ENCODE data around the gene CBFA2T3. TPM values are rescaled to one million over a fixed set of nuclear protein-coding genes. Genes with fewer than 3 reads are reported as not detected.
A peak's percentile ranks its signal among the peaks of the same experiment; 100 is the strongest.

CBFA2T3 gene
- total and polyA plus RNA-seq, 2 of the 8 experiments (the other 6 are each of a cell fraction or from before 2014, with no cell fraction given) = 0.51 to 1.3 TPM

GRCh38 chr16:88911946-88912310 lies 65.1 kb downstream of the CBFA2T3 start:
- H2AFZ ChIP-seq (ENCODE audit: low read length) = no peak overlapping the region
- H3K18ac ChIP-seq (ENCODE audit: extremely low read depth, low read length) = no peak overlapping the region
- TF ChIP-seq JUND (IDR thresholded peaks at IDR 0.05; ENCODE audit: low read length) (no peak), SUZ12 (IDR thresholded peaks at IDR 0.05; ENCODE audit: low read length) (no peak), CREB1 (IDR thresholded peaks at IDR 0.05) (no peak), SP1 (IDR thresholded peaks at IDR 0.05; ENCODE audit: low read depth, low read length) (no peak), RNF2 (IDR thresholded peaks at IDR 0.05; ENCODE audit: borderline replicate concordance, low read depth, low read length, missing control alignments, poor library complexity, severe bottlenecking) (no peak), USF2 (IDR thresholded peaks at IDR 0.05; ENCODE audit: low read length) (no peak)
- no peak overlapping the region for H3K9ac ChIP-seq (replicated peaks in 1 of 4; ENCODE audit: extremely low read depth in 1 of 4, low read depth in 3 of 4, low read length in 3 of 4)
- H2BK120ac ChIP-seq (replicated peaks; ENCODE audit: low read depth, low read length) = no peak overlapping the region
- no peak overlapping the region for H3K4me2 ChIP-seq (ENCODE audit: insufficient read depth in 1 of 2, low read depth in 2 of 2, low read length in 2 of 2)
- no peak for DNase-seq (ENCODE audit: low read depth in 1 of 2, low spot score in 2 of 2)
- ChIA-PET CTCF (ENCODE audit: partially characterized antibody) (interaction anchor here (1.0 kb wide), 1 partner anchor 8 kb away, joined by 3 read pairs; no protein-coding TSS in a partner anchor), POLR2A (ENCODE audit: partially characterized antibody) (no interaction called here)
- peak overlapping the region; percentile 75; the same call in 1 of the 2 replicates for H2BK12ac ChIP-seq (ENCODE audit: low read depth, low read length)
- no peaks in the 10 kb centered on the region for H3K79me2 ChIP-seq (ENCODE audit: control insufficient read depth in 1 of 2, insufficient read depth in 2 of 2, low read length in 2 of 2)
- H3K79me1 ChIP-seq (ENCODE audit: low read depth, low read length) = no peaks in the 10 kb centered on the region; the same call in none of the 2 replicates
- no peak overlapping the region for H3K4ac ChIP-seq (replicated peaks; ENCODE audit: insufficient read length, low read depth, low read length)
- no peak overlapping the region for H2BK20ac ChIP-seq (ENCODE audit: low read length)
- no peaks in the 10 kb centered on the region; the same call in 1 of the 2 replicates for H3K23me2 ChIP-seq (ENCODE audit: low read depth, low read length)
- peaks cover 0 to 3% (median 0%) of the 10 kb centered on the region in 4 experiments; a peak in 1 of 7 replicates for H3K4me1 ChIP-seq (replicated peaks in 1 of 4; ENCODE audit: control insufficient read depth in 3 of 4, insufficient read depth in 4 of 4, low read length in 3 of 4)
- no peaks in the 10 kb centered on the region for H3K36me3 ChIP-seq (ENCODE audit: control insufficient read depth in 2 of 4, insufficient read depth in 4 of 4, low read length in 3 of 4)
- H3K14ac ChIP-seq (ENCODE audit: insufficient read length) = no peak overlapping the region
- WGBS, 2 experiments (ENCODE audit: extremely low coverage in 1 of 2, insufficient coverage in 1 of 2, insufficient read length in 1 of 2, insufficient replicate concordance in 2 of 2, low coverage in 1 of 2, low lambda C conversion rate in 2 of 2, missing lambda C conversion rate in 1 of 2) = 89% methylated on average over 16 of the region's 16 CpGs; no CpG with 5 or more reads in 1 of the 2 experiments
- no peak overlapping the region for H2BK15ac ChIP-seq (ENCODE audit: low read length)
- H4K8ac ChIP-seq (ENCODE audit: extremely low read depth, insufficient read depth, low read length) = 0 out of 2 replicates have a peak overlapping the region, but pooled peaks have one; percentile 57
- no peak overlapping the region for H3K56ac ChIP-seq (replicated peaks; ENCODE audit: insufficient read length, low read depth, low read length)
- H3K27me3 ChIP-seq (replicated peaks in 1 of 4; ENCODE audit: control insufficient read depth in 3 of 4, extremely low read depth in 1 of 4, insufficient read depth in 3 of 4, low read length in 3 of 4) = no peaks in the 10 kb centered on the region
- H3K27ac ChIP-seq (ENCODE audit: low read depth, low read length) = no peak overlapping the region
- no peak overlapping the region for H4K91ac ChIP-seq (replicated peaks; ENCODE audit: insufficient read length, low read length)
- no peak overlapping the region for H3K23ac ChIP-seq (ENCODE audit: insufficient read length)
- H4K5ac ChIP-seq (ENCODE audit: insufficient read length, low read depth, low read length) = no peak overlapping the region
- no peak overlapping the region for H3K4me3 ChIP-seq (ENCODE audit: extremely low read depth in 1 of 4, insufficient read depth in 2 of 4, low read depth in 3 of 4, low read length in 4 of 4)
- peaks cover 0 to 11% of the 10 kb centered on the region in 2 experiments for H4K20me1 ChIP-seq (replicated peaks in 1 of 2; ENCODE audit: control insufficient read depth in 1 of 2, insufficient read depth in 2 of 2, low read length in 2 of 2)
- H2AK5ac ChIP-seq (ENCODE audit: low read depth, low read length) = no peak overlapping the region
- no peak for FAIRE-seq
- no peak overlapping the region for H2BK5ac ChIP-seq (ENCODE audit: low read depth, low read length)
- H3K9me3 ChIP-seq (ENCODE audit: insufficient read depth in 2 of 2, low read depth in 1 of 2, low read length in 1 of 2) = no peaks in the 10 kb centered on the region; a peak in 1 of 4 replicates
